Tibial artery (tissue), 4 donors: Measurements from ENCODE around the gene ZNF416.

Experiments
- DNase-seq, 2 donors: peaks; one replicate each; pipeline ENCODE4 v3.0.0-alpha.2; 2019
- H3K27ac ChIP-seq, 2 donors: fragments of 200-600 bp; sonication (generic) in 1 of 2; 1 replicate in 1 of 2; 2 replicates in 1 of 2; pipeline ENCODE4 v1.5.1; 2018 to 2019; ENCODE audit warnings: mild to moderate bottlenecking in 1 of 2
- H3K27me3 ChIP-seq, 2 donors: fragments of 200-600 bp; sonication (generic) in 1 of 2; one replicate each; pipeline versions ENCODE4 v1.5.1 to v1.6.0; 2016 to 2019
- H3K36me3 ChIP-seq, 3 donors: fragments of 200-600 bp; sonication (generic) in 2 of 3; one replicate each; pipeline ENCODE4 v1.5.1; 2016 to 2019; ENCODE audit warnings: mild to moderate bottlenecking in 2 of 3
- H3K4me1 ChIP-seq, 4 donors: fragments of 200-600 bp; sonication (generic) in 2 of 4; 1 replicate in 3 of 4; 2 replicates in 1 of 4; pipeline ENCODE4 v1.5.1; 2016 to 2019
- H3K4me3 ChIP-seq, 2 donors: fragments of 200-600 bp; sonication (generic) in 1 of 2; 1 replicate in 1 of 2; 2 replicates in 1 of 2; pipeline ENCODE4 v1.5.1; 2018 to 2019; ENCODE audit warnings: mild to moderate bottlenecking in 2 of 2
- H3K9me3 ChIP-seq, 3 donors: fragments of 200-600 bp; sonication (generic) in 1 of 3; one replicate each; pipeline ENCODE4 v1.5.1; 2016 to 2019
- intact Hi-C: fragments of 100-400 bp; cut with DNase I; formaldehyde crosslinking; loops from one replicate; pipeline ENCODE4 v1.15.0; 2023; ENCODE audit warnings: low total_unique reads
- TF ChIP-seq, protein P1 (sequence below), 2 experiments: fragments of 200-600 bp in 1 of 2; fragments of 450-650 bp in 1 of 2; IDR thresholded peaks; one replicate each; pipeline ENCODE4 v1.5.1; 2017 to 2019; ENCODE audit warnings: antibody characterized with exemption in 2 of 2, mild to moderate bottlenecking in 1 of 2, moderate library complexity in 1 of 2

ZNF416 gene

GRCh38 chr19:57566396-57567265 lies 12.1 kb downstream of the ZNF416 start:
- peaks cover 27 to 99% (median 71%) of the 10 kb centered on the region in 3 donors for H3K9me3 ChIP-seq

DNA sequence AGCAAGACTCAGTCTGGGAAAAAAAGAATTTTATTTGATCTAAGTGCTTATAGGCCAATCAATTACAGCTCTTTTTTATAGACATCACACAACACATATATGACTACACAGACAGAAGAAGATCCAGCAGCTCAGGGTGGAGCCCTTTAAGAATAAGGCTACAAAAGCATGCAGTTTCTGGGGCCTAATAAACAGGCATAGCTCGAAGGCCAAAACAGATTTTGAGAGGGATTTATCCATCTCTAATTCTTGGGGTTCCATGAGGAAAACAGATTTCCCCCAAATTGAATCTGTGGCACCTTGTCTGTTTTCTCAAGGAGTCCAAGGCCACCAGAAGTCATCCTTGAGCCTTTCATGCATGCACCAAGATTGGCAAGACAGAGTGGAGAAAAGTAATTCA lies 15.2 kb downstream of the ZNF416 start:
- H3K36me3 ChIP-seq, result peaks cover 0 to 19% (median 0%) of the 10 kb centered on the region in 3 donors
- DNase-seq, result no peak
- intact Hi-C loops, result no loop called here
- H3K4me3 ChIP-seq, result no peak overlapping the region
- H3K27ac ChIP-seq, result no peak overlapping the region
- TF ChIP-seq, protein P1, sequence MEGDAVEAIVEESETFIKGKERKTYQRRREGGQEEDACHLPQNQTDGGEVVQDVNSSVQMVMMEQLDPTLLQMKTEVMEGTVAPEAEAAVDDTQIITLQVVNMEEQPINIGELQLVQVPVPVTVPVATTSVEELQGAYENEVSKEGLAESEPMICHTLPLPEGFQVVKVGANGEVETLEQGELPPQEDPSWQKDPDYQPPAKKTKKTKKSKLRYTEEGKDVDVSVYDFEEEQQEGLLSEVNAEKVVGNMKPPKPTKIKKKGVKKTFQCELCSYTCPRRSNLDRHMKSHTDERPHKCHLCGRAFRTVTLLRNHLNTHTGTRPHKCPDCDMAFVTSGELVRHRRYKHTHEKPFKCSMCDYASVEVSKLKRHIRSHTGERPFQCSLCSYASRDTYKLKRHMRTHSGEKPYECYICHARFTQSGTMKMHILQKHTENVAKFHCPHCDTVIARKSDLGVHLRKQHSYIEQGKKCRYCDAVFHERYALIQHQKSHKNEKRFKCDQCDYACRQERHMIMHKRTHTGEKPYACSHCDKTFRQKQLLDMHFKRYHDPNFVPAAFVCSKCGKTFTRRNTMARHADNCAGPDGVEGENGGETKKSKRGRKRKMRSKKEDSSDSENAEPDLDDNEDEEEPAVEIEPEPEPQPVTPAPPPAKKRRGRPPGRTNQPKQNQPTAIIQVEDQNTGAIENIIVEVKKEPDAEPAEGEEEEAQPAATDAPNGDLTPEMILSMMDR (IDR thresholded peaks at IDR 0.05), result no peak
- H3K27me3 ChIP-seq, result no peaks in the 10 kb centered on the region
- H3K9me3 ChIP-seq, result peaks cover 18 to 76% (median 41%) of the 10 kb centered on the region in 3 donors
- H3K4me1 ChIP-seq, result peaks cover 0 to 14% (median 11%) of the 10 kb centered on the region in 4 donors

More at GRCh38 chr19:57566396-57567265, 12.1 kb downstream of the ZNF416 start:
- Histone ChIP-seq H3K36me3 (peaks cover 14 to 40% (median 15%) of the 10 kb centered on the region in 3 donors), H3K4me1 (no peaks in the 10 kb centered on the region), H3K27me3 (no peaks in the 10 kb centered on the region), H3K4me3 (no peak overlapping the region), H3K27ac (no peak overlapping the region)
- intact Hi-C loops, result no loop called here
- TF ChIP-seq, protein P1 (IDR thresholded peaks at IDR 0.05), result no peak
- DNase-seq, result no peak

DNA sequence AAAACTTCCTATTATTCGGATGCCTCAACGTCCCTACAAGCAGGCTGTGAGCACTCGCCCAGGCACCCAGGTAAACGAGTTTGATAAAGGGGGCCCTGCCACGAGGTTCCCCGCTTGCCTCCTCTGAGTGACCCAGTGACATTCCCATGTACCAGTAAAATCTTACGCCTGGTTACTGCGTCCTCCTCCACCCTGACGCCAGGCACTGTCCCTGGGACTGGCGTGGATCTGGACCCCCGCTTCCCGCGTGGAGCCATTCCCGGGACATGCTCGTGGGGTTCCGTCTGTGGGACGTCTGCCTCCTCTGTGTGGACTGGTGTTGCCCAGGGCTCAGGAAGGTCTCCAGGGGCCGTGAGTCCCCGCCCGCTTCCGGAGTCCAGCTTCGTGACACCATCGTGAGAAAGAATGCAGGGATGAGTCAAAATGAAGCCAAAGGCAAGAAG lies 18.6 kb downstream of the ZNF416 start:
- peak overlapping the region; percentile 78 to 84 for H3K4me3 ChIP-seq
- H3K4me1 ChIP-seq, result peaks cover 0 to 23% (median 19%) of the 10 kb centered on the region in 4 donors
- intact Hi-C loops, result no loop called here
- H3K27me3 ChIP-seq, result no peaks in the 10 kb centered on the region
- no peak for DNase-seq
- H3K36me3 ChIP-seq, result peaks cover 20 to 23% (median 22%) of the 10 kb centered on the region in 3 donors
- peaks cover 2 to 68% (median 25%) of the 10 kb centered on the region in 3 donors for H3K9me3 ChIP-seq
- H3K27ac ChIP-seq, result peak overlapping the region; percentile 65 to 71
- TF ChIP-seq, protein P1 (IDR thresholded peaks at IDR 0.05), result no peak

DNA sequence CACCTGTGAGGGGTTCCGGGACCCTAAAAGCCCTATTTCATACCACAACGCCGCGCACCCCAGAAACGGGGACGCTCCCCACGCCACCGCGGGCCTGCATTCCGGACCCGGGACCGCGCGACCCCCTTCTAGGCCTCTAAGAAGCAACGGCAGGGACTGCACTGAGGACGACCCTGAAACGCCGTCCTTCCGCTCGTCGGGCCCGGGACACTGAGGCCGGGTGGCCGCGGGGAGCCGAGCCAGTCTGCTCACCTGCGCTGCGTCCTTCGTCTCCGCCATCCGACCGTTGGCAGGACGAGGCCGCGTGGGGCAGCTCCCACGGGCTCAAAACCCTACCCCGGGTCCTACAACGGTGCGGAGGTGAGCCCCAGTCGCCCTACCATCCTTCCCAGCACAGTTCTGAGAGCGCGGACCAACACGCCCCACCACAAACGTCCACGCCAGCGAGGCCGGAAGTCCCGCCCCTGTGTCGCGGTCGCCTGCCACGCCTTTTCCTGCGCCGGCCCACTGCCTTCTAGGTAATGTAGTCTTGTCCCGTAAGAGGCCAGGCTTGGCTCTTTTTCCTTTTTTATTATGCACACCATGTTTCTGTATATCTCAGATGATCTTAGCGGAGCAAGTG lies 19.2 kb downstream of the ZNF416 start, which contains the start of gene ZNF550:
ZNF550 (minus strand) TSS at position 460 of the 622 bp plus-strand sequence; CDS start at position 279, 181 bp downstream.
- Histone ChIP-seq H3K27me3 (no peaks in the 10 kb centered on the region), H3K27ac (peak within 1 kb of the TSS; percentile 65 to 71), H3K9me3 (peaks cover 0 to 68% (median 24%) of the 10 kb centered on the region in 3 donors), H3K4me1 (peaks cover 0 to 23% (median 19%) of the 10 kb centered on the region in 4 donors), H3K4me3 (peak within 1 kb of the TSS; percentile 78 to 84), H3K36me3 (peaks cover 25 to 28% (median 26%) of the 10 kb centered on the region in 3 donors)
- intact Hi-C loops, result no loop called here
- TF ChIP-seq, protein P1 (IDR thresholded peaks at IDR 0.05), result no peak
- DNase-seq, result peak; percentile 89 to 93

DNA sequence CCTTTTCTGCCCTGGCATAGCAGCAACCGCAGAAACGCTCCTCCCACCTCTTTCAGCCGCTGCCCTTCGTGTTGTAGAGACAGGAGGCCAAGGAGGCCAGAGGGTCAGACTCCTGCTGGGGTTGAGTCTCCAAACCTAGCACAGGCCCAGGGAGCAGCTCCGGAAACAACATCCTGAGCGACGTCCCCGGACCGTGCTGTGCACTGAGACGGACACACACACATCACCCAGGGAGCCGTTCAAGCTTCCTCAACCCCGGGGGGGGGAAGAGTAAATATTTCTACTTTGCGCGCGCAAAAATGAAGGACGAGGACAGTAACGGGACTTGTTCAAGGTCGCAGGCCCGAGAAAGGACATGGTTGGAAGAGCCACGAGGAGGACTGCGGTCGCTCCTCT lies 19.7 kb downstream of the ZNF416 start:
- H3K27me3 ChIP-seq, result no peaks in the 10 kb centered on the region
- intact Hi-C loops, result no loop called here
- H3K36me3 ChIP-seq, result peaks cover 30 to 33% (median 31%) of the 10 kb centered on the region in 3 donors
- TF ChIP-seq, protein P1 (IDR thresholded peaks at IDR 0.05), result no peak
- no peak for DNase-seq
- H3K27ac ChIP-seq, result peak overlapping the region; percentile 65 to 71
- H3K9me3 ChIP-seq, result peaks cover 0 to 68% (median 29%) of the 10 kb centered on the region in 3 donors
- peaks cover 0 to 23% (median 19%) of the 10 kb centered on the region in 4 donors for H3K4me1 ChIP-seq
- peak overlapping the region; percentile 78 to 84 for H3K4me3 ChIP-seq
